Activated CD8-positive, alpha-beta memory T cell treated with anti-CD3 and anti-CD28 coated beads for 1 hour (primary cell): Measurements from ENCODE around the gene KCNMB3.

ENCODE experiments used
- DNase-seq, 2 donors: peaks; one replicate each; pipeline ENCODE4 v3.0.0-alpha.2; 2020; ENCODE audit warnings: low read depth in 1 of 2; ENCODE audit errors: extremely low read depth in 1 of 2

The KCNMB3 gene

DNA sequence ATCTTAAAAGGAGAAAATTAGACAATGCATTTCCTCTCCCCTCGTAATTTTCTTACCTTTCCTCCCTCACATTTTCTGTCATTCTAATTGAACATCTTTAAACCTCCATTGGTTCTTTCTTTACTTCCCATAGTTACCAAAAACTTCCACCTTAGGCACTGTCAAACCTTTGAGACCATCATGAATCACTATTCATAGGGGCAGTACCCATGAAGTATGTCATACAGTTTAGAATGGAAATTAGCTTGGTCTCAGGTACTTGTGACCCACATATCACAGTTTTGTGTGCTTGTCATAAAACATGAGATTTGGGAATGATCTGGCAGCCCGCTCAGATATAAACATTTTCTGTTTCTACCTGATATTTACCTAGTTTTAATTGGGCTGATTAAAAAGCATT, 50.1 kb downstream of the KCNMB3 start:
- DNase-seq, result no peak

DNA sequence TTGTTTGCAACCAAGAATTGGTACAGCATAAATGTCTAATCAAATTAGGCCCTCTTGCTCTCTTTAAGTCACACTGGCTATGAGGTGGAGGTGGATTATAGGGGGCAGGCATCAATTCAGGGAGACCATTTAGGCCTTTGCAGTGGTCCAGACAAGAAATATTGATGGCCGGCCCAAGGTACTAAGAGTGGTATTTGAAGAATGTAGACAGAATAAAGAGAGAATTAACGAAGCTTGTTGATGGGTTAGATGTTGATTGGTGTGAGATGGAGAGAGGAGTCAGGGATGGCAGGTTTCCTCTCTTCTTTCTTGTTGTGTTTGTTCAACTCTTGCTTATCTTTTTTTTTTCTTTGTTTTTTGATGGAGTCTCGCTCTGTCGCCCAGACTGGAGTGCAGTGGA, 54.2 kb downstream of the KCNMB3 start:
- DNase-seq, result no peak

DNA sequence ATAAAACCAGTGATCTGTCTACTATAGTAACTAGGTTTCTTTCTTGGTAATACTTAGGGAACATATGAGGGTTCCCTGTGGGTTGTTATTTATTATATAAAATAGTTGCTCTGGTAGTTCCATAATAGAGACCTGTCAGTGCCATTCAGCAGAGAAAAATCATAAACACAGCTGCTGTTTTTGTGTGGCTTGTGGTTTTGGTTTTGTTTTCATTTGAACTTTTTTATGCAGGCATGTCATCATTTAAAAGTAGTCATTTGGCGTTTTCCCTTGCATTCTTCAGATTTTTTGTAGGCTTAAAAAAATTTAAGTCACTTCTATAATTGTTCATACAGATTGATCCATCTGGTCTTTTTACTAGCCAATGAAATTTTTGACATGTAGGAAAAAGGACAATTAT, 54.8 kb downstream of the KCNMB3 start:
- no peak for DNase-seq

DNA sequence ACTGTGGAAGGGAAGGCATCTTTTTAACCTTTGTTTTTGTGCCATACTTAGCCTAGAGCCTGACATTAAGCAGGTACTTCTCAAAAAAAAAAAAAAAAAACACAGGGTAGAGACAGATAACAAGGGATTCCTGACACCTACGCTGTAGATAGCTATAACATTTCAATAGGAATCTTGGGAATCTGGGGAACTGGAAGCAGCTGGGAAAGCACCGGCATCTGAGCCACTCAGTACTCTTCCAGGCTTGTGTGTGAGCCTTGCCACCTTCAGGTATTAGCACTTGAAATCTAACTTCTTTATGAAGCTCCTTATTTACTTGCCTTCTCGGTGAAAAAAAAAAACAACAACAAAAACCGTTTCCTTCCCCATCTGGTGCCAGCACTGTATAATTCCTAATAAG, 56.0 kb downstream of the KCNMB3 start:
- DNase-seq, result no peak
